ENCODE results near the gene DNAJC5G. TPM values are rescaled to one million over a fixed set of nuclear protein-coding genes. Genes with fewer than 3 reads are reported as not detected.
A peak's percentile ranks its signal among the peaks of the same experiment; 100 is the strongest.

Gene DNAJC5G
- total and polyA plus RNA-seq, 9 of the 15 experiments (the other 6 are each of a cell fraction or from before 2014, with no cell fraction given) = not detected

DNA sequence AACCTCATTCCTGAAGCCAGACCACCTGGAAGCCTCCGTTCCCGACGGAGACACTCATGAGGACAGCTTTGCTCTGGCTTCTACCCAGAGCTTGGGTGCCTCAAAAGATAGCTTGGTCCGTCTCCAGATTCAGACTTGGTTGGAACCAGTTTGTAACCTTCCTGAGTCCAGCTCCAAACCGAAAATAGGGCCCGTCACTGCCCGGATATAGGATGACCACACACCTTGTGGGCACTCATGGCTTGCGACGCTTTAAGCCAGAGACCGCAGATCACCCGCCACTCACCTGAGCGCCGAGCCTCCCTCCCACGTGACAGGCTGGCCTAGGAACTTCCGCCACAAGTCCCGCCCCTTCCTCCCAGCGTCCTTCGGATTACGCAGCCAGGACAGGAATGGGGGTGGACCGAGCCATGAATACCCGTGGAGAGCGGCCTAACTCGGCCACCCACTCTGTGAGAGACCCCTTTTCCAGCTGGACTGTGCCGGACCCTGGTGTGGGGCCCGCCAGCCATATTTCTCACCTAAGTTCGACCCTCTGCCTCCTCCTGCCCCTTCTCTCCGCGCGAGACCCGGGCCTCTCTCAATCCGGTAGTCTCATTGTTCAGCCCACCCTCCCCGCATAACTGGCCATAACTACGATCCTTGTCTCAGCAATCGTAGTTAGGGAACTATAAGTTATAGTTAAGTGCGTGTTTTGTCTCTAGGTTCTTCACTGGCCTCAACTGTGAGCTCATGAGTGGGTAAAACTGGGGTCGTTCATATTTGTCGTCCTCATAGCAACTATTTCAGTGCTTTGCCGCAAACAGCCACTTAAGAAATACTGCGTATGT lies 47.7 kb downstream of the DNAJC5G start, which contains the start of gene MPV17 (continued):
- TF ChIP-seq, protein P1, sequence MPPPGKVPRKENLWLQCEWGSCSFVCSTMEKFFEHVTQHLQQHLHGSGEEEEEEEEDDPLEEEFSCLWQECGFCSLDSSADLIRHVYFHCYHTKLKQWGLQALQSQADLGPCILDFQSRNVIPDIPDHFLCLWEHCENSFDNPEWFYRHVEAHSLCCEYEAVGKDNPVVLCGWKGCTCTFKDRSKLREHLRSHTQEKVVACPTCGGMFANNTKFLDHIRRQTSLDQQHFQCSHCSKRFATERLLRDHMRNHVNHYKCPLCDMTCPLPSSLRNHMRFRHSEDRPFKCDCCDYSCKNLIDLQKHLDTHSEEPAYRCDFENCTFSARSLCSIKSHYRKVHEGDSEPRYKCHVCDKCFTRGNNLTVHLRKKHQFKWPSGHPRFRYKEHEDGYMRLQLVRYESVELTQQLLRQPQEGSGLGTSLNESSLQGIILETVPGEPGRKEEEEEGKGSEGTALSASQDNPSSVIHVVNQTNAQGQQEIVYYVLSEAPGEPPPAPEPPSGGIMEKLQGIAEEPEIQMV (tag; conservative IDR thresholded peaks at IDR 0.05; ENCODE audit: low read depth) = no peak
- TF ChIP-seq MEF2A (IDR thresholded peaks at IDR 0.05; ENCODE audit: control insufficient read depth, low read depth, low read length) = no peak
- TF ChIP-seq ZNF217 (CRISPR knock-in tag; IDR thresholded peaks at IDR 0.05) = no peak
- TF ChIP-seq, protein P2, sequence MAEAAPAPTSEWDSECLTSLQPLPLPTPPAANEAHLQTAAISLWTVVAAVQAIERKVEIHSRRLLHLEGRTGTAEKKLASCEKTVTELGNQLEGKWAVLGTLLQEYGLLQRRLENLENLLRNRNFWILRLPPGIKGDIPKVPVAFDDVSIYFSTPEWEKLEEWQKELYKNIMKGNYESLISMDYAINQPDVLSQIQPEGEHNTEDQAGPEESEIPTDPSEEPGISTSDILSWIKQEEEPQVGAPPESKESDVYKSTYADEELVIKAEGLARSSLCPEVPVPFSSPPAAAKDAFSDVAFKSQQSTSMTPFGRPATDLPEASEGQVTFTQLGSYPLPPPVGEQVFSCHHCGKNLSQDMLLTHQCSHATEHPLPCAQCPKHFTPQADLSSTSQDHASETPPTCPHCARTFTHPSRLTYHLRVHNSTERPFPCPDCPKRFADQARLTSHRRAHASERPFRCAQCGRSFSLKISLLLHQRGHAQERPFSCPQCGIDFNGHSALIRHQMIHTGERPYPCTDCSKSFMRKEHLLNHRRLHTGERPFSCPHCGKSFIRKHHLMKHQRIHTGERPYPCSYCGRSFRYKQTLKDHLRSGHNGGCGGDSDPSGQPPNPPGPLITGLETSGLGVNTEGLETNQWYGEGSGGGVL (CRISPR knock-in tag; IDR thresholded peaks at IDR 0.05) = no peak
- TF ChIP-seq ZNF512 (tag; IDR thresholded peaks at IDR 0.05) = no peak
- TF ChIP-seq ZNF41 (CRISPR knock-in tag; conservative IDR thresholded peaks at IDR 0.05) = no peak
- no peak for TF ChIP-seq ZNF121 (CRISPR knock-in tag; conservative IDR thresholded peaks at IDR 0.05)
- TF ChIP-seq, protein P3, sequence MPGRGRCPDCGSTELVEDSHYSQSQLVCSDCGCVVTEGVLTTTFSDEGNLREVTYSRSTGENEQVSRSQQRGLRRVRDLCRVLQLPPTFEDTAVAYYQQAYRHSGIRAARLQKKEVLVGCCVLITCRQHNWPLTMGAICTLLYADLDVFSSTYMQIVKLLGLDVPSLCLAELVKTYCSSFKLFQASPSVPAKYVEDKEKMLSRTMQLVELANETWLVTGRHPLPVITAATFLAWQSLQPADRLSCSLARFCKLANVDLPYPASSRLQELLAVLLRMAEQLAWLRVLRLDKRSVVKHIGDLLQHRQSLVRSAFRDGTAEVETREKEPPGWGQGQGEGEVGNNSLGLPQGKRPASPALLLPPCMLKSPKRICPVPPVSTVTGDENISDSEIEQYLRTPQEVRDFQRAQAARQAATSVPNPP (IDR thresholded peaks at IDR 0.05; ENCODE audit: borderline replicate concordance, insufficient read depth, insufficient read length) = no peak
- TF ChIP-seq ASH1L (IDR thresholded peaks at IDR 0.05; ENCODE audit: borderline replicate concordance, low read depth, partially characterized antibody) = no peak
- TF ChIP-seq ZEB2 (IDR thresholded peaks at IDR 0.05) = 0 out of 2 replicates have a peak, but pooled peaks have one; percentile 57
- 0 out of 2 replicates have a peak, but pooled peaks have one; percentile 85 for TF ChIP-seq HMG20B (CRISPR knock-in tag; IDR thresholded peaks at IDR 0.05)
- no peak for TF ChIP-seq ATF4 (CRISPR knock-in tag; IDR thresholded peaks at IDR 0.05)
- TF ChIP-seq U2AF1 (optimal IDR thresholded peaks at IDR 0.05; ENCODE audit: low read depth, low read length) = no peak
- no peak for TF ChIP-seq HMGN3 (IDR thresholded peaks at IDR 0.05; ENCODE audit: borderline replicate concordance, extremely low read depth, insufficient read length, low read depth, low read length)
- TF ChIP-seq CHD1 (IDR thresholded peaks at IDR 0.05; ENCODE audit: low read length) = peak; percentile 81

Data from K562 (cell line).